HFF-Myc (cell line): Measurements from ENCODE around the gene RMDN3.
A peak's percentile ranks its signal among the peaks of the same experiment; 100 is the strongest.

Experiments used
- DNase-seq: peaks from one replicate; pipeline ENCODE4 v3.0.0-alpha.2; 2011; ENCODE audit warnings: low read depth; ENCODE audit errors: extremely low read depth
- H3K4me3 ChIP-seq: replicated peaks from 2 replicates; pipeline ENCODE4 v1.5.1; 2011; ENCODE audit warnings: low read depth, mild to moderate bottlenecking, control low read depth, low read length
- TF ChIP-seq, protein P1 (sequence below): IDR thresholded peaks from 2 replicates; pipeline ENCODE4 v1.5.1; 2012; ENCODE audit warnings: mild to moderate bottlenecking, low read depth, low read length, control low read depth; ENCODE audit errors: missing control alignments

RMDN3 gene

DNA sequence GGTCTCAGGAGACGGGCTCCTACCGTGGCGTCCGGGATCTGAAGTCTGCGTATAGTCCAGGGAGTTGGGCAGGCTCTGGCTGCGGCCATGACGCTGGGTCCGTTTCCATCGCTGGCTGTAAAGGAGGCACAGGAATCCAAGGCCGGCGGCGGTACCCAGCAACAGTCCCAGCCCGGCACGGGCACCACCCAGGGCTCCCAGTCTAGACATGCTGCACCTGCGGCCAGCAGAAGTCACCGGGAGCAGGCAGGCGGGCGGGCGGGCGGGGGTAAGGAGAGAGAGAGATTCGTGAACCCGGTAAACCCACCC lies 526 bp downstream of the RMDN3 start:
- no peak for DNase-seq
- TF ChIP-seq, protein P1, sequence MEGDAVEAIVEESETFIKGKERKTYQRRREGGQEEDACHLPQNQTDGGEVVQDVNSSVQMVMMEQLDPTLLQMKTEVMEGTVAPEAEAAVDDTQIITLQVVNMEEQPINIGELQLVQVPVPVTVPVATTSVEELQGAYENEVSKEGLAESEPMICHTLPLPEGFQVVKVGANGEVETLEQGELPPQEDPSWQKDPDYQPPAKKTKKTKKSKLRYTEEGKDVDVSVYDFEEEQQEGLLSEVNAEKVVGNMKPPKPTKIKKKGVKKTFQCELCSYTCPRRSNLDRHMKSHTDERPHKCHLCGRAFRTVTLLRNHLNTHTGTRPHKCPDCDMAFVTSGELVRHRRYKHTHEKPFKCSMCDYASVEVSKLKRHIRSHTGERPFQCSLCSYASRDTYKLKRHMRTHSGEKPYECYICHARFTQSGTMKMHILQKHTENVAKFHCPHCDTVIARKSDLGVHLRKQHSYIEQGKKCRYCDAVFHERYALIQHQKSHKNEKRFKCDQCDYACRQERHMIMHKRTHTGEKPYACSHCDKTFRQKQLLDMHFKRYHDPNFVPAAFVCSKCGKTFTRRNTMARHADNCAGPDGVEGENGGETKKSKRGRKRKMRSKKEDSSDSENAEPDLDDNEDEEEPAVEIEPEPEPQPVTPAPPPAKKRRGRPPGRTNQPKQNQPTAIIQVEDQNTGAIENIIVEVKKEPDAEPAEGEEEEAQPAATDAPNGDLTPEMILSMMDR: no peak
- H3K4me3 ChIP-seq: peak overlapping the region; percentile 92

DNA sequence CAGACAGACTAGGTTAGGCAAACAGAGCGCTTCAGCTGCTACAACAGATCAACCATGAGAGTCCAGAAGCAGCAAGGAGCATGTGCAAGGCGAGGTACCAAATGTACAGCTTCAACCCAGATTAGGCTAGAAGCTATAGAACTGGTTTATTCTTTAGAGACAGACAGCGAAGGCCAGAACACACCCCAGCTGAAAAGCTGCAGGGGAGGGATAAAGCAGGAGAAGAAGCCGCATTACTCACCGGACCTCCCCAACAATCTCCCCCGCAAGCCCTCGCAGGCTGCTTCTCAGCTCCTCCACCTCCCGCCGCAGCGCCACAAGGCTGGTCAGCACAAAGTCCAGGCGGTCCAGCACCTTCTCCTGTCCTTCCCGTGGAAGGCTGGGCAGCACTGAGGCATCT lies 3.3 kb downstream of the RMDN3 start:
- no peak for DNase-seq
- TF ChIP-seq, protein P1: no peak
- no peak overlapping the region for H3K4me3 ChIP-seq

DNA sequence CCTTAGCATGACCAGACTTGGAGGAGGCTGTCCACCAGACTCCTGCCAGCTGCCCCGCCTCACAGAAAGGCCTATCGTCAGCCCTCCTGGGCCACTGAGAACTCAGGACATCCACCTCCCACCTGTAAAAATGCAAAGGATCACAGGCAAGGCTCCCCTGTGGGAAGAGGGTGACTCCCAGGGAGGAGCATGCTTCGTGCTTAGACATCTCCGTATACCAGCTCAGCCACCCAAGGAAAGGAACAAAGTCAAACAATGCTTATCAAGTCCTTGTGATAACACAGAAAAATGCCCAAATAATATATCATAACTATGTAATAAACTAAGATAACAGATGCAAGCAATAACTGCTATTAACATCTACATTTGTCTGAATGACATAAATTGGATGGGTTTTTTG lies 4.2 kb downstream of the RMDN3 start:
- TF ChIP-seq, protein P1: no peak
- no peak overlapping the region for H3K4me3 ChIP-seq
- no peak for DNase-seq

DNA sequence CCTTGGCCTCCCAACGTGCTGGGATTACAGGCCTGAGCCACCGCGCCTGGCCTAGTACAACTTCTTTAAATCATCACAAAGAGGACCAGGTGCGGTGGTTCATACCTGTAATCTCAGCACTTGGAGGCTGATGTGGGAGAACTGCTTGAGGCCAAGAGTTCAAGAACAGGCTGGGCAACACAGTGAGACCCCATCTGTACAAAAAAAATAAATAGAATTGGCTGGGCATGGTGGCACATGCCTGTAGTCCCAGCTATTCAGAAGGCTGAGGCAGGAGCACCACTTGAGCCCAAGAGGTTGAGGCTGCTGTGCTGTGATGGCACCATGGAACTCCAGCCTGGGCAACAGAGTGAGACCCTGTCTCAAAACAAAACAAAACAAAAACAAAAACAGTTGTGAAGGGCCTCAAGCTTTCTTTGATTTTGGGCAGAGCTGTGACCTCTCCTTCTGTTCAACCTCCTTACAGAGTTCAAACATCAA lies 5.9 kb downstream of the RMDN3 start:
- TF ChIP-seq, protein P1: no peak
- no peak for DNase-seq
- no peak overlapping the region for H3K4me3 ChIP-seq

DNA sequence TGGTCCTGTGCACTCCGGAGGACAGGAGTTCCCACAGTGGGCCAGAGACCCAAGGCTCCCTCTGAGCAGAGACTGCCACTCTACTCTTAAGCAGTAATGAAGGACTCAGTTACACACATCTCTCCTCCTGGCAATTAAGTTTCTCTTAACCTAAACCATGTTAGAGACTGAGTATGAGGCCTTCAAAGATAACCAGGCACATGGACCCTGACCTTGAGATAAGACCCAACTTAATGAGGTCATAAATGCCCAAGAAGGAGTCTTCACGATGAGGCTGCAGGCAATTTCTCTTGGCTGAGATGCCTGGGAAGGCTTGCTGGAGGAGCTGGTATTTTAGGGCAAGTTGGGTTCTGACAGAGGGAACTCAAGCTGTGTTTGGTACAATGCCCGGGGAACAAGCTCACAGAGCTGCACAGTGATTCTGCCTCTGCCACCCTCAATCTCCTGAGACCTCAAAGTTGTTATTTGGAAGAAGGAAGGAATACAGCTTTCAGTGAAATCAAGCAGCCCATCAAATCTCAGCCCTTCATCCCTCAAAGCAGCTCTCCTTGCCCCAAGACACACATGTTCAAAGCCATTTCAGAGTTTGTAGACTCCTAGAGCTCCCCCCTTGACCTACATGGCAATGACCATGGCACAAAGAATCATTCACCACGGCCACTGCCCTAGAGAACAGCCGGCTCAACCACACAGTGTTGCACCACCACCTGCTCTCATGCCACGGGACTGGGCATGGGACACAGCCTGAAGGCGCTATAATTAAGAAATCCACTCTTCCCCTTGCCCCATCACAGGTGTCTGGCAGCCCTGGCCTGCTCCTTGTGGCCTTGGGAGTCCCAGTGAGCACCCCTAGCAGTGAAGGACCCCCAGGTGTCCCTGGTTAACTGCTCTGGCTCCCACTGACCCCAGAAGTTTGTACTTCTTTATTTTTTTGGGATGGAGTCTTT lies 7.1 kb downstream of the RMDN3 start:
- DNase-seq: no peak
- TF ChIP-seq, protein P1: no peak

DNA sequence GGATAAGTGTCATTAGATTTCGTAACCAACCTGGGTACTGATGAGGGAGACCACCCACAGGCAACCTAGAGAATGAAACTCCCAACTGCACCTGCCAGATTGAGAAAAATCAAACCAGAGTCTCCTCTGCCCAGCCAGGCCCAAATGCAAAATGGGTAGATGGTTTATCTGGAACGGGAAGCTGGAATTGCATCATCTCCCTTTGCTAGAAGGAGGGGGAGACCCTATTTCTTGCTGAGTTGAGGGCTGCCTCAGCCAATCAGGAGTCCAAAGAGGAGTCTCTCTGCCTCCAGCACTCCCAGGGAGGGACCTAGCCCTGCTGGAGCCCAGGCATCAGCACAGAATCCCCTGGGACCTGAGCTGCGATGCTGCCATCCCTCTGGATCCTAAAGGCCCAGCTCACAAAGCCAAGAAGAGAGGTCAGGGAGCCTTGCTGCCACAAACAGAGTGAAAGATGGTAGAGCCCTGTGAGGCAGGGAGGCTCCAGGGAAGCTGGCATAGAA lies 8.1 kb downstream of the RMDN3 start:
- H3K4me3 ChIP-seq: no peak overlapping the region
- TF ChIP-seq, protein P1: no peak
- DNase-seq: no peak

More for the DNA sequence above, 7.1 kb downstream of the RMDN3 start:
- no peak overlapping the region for H3K4me3 ChIP-seq

DNA sequence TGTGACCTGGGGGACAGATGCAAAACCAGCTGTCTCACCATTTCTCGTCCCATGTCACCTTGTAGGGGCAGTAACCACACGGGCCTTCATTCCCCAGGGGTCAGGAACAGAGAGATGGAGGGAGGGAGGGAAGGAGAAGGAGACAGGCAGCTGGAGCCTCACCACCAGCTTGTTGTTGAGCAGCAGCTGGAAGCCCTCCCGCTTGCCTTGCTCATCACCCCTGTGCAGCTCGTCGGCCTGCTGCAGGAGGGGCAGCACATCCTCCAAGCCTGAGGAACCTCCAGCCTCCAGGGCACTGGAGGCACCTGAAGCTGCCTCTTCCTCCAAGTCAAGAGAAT lies 10.3 kb downstream of the RMDN3 start:
- DNase-seq: no peak
- no peak overlapping the region for H3K4me3 ChIP-seq
- TF ChIP-seq, protein P1: no peak
